Measurements from ENCODE around the gene SPAST. TPM values are rescaled to one million over a fixed set of nuclear protein-coding genes. Genes with fewer than 3 reads are reported as not detected.

The SPAST gene
- total and polyA plus RNA-seq, 2 of the 13 experiments (the other 11 are each of a cell fraction or from before 2014, with no cell fraction given) = 11.5 to 40.4 TPM

DNA sequence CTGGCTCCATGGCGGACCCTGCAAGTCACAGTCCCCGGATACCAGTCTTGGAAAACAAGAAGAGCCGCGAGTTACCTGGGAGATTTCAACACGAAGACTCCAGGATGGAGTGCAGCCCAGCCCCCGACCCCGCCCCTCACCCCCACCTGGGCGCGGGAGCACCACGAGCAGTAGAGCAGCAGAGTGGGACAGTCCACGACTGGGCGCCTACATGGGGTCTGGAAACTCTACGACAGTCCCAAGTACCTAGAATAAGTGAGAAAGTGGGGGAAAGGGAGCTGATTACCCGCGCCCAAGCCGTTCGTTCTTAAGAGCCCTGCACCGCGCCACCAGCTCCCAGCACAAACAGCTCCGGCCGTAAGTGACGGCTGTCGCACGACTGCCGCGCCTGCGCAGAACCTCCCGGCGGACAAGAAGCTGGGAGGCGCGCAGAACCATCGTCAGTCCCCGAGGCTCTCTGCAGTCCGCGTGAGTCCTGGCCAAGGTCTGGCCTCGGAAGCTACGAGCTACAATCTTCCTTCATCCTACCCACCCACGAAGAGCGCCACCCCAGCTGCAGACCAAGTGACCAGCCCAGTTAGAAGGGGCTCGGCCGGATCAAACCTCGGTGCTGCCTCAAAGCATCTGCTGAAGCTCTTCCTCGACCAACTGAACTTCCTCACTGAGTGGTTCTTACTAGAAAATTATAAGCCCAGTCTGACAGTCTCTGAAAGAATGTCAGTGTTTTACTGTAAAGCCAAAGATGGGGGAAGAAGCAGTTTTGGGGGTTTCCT lies 23.7 kb upstream of the SPAST start, which contains the start of gene DPY30 (continued):
- TF ChIP-seq, protein P1, sequence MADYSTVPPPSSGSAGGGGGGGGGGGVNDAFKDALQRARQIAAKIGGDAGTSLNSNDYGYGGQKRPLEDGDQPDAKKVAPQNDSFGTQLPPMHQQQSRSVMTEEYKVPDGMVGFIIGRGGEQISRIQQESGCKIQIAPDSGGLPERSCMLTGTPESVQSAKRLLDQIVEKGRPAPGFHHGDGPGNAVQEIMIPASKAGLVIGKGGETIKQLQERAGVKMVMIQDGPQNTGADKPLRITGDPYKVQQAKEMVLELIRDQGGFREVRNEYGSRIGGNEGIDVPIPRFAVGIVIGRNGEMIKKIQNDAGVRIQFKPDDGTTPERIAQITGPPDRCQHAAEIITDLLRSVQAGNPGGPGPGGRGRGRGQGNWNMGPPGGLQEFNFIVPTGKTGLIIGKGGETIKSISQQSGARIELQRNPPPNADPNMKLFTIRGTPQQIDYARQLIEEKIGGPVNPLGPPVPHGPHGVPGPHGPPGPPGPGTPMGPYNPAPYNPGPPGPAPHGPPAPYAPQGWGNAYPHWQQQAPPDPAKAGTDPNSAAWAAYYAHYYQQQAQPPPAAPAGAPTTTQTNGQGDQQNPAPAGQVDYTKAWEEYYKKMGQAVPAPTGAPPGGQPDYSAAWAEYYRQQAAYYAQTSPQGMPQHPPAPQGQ (CRISPR knock-in tag; IDR thresholded peaks at IDR 0.05; ENCODE audit: borderline replicate concordance) = 0 out of 2 replicates have a peak, but pooled peaks have one; percentile 48
- no peak for TF ChIP-seq ZFP1 (CRISPR knock-in tag; IDR thresholded peaks at IDR 0.05)
- peak; percentile 89 for TF ChIP-seq ZNF605 (CRISPR knock-in tag; IDR thresholded peaks at IDR 0.05)
- TF ChIP-seq FOXM1 (CRISPR knock-in tag; IDR thresholded peaks at IDR 0.05) = peak; percentile 71; the same call in 1 of the 2 replicates
- TF ChIP-seq RBFOX2 (IDR thresholded peaks at IDR 0.05; ENCODE audit: low read depth, low read length) = peak; percentile 96
- TF ChIP-seq WIZ (CRISPR knock-in tag; IDR thresholded peaks at IDR 0.05) = no peak
- TF ChIP-seq KMT2A (CRISPR knock-in tag; IDR thresholded peaks at IDR 0.05) = peak; percentile 86
- TF ChIP-seq ZBTB43 (CRISPR knock-in tag; conservative IDR thresholded peaks at IDR 0.05) = peak; percentile 83
- TF ChIP-seq, protein P2, sequence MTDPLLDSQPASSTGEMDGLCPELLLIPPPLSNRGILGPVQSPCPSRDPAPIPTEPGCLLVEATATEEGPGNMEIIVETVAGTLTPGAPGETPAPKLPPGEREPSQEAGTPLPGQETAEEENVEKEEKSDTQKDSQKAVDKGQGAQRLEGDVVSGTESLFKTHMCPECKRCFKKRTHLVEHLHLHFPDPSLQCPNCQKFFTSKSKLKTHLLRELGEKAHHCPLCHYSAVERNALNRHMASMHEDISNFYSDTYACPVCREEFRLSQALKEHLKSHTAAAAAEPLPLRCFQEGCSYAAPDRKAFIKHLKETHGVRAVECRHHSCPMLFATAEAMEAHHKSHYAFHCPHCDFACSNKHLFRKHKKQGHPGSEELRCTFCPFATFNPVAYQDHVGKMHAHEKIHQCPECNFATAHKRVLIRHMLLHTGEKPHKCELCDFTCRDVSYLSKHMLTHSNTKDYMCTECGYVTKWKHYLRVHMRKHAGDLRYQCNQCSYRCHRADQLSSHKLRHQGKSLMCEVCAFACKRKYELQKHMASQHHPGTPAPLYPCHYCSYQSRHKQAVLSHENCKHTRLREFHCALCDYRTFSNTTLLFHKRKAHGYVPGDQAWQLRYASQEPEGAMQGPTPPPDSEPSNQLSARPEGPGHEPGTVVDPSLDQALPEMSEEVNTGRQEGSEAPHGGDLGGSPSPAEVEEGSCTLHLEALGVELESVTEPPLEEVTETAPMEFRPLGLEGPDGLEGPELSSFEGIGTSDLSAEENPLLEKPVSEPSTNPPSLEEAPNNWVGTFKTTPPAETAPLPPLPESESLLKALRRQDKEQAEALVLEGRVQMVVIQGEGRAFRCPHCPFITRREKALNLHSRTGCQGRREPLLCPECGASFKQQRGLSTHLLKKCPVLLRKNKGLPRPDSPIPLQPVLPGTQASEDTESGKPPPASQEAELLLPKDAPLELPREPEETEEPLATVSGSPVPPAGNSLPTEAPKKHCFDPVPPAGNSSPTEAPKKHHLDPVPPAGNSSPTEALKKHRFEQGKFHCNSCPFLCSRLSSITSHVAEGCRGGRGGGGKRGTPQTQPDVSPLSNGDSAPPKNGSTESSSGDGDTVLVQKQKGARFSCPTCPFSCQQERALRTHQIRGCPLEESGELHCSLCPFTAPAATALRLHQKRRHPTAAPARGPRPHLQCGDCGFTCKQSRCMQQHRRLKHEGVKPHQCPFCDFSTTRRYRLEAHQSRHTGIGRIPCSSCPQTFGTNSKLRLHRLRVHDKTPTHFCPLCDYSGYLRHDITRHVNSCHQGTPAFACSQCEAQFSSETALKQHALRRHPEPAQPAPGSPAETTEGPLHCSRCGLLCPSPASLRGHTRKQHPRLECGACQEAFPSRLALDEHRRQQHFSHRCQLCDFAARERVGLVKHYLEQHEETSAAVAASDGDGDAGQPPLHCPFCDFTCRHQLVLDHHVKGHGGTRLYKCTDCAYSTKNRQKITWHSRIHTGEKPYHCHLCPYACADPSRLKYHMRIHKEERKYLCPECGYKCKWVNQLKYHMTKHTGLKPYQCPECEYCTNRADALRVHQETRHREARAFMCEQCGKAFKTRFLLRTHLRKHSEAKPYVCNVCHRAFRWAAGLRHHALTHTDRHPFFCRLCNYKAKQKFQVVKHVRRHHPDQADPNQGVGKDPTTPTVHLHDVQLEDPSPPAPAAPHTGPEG (CRISPR knock-in tag; IDR thresholded peaks at IDR 0.05) = peak; percentile 87; the same call in 1 of the 2 replicates
- 0 out of 2 replicates have a peak, but pooled peaks have one; percentile 23 for TF ChIP-seq TBP (CRISPR knock-in tag; IDR thresholded peaks at IDR 0.05)
- TF ChIP-seq, protein P3, sequence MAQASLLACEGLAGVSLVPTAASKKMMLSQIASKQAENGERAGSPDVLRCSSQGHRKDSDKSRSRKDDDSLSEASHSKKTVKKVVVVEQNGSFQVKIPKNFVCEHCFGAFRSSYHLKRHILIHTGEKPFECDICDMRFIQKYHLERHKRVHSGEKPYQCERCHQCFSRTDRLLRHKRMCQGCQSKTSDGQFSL (CRISPR knock-in tag; IDR thresholded peaks at IDR 0.05) = no peak
- TF ChIP-seq TBX2 (CRISPR knock-in tag; IDR thresholded peaks at IDR 0.05; ENCODE audit: borderline replicate concordance) = peak; percentile 84
- TF ChIP-seq ZSCAN25 (CRISPR knock-in tag; IDR thresholded peaks at IDR 0.05) = no peak
- TF ChIP-seq, protein P4, sequence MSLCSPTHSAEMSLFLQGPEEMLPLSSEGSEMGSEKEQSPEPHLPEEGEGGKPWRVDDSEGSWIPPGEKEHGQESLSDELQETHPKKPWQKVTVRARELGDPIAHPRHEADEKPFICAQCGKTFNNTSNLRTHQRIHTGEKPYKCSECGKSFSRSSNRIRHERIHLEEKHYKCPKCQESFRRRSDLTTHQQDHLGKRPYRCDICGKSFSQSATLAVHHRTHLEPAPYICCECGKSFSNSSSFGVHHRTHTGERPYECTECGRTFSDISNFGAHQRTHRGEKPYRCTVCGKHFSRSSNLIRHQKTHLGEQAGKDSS (CRISPR knock-in tag; IDR thresholded peaks at IDR 0.05; ENCODE audit: borderline replicate concordance, low read depth) = peak; percentile 94
- no peak for TF ChIP-seq SNAPC5 (CRISPR knock-in tag; IDR thresholded peaks at IDR 0.05; ENCODE audit: borderline replicate concordance)
- no peak for TF ChIP-seq SYNCRIP (IDR thresholded peaks at IDR 0.05; ENCODE audit: insufficient read depth, low read depth, low read length)
- TF ChIP-seq SP140L (CRISPR knock-in tag; IDR thresholded peaks at IDR 0.05; ENCODE audit: borderline replicate concordance) = no peak; the same call in 1 of the 2 replicates
- TF ChIP-seq RFX3 (CRISPR knock-in tag; IDR thresholded peaks at IDR 0.05) = no peak
- TF ChIP-seq HNRNPH1 (optimal IDR thresholded peaks at IDR 0.05; ENCODE audit: low read depth, low read length) = peak; percentile 47

Data from HepG2 (cell line).